ENCODE results near the gene SCGB2A2. TPM values are rescaled to one million over a fixed set of nuclear protein-coding genes. Genes with fewer than 3 reads are reported as not detected.

SCGB2A2 gene
- total RNA-seq, 1 donor from 2014 or later, result not detected

- Histone ChIP-seq H3K4me3 (no peak overlapping the region), H3K9me3 (replicated peaks) (no peaks in the 10 kb centered on the region), H3K4me1 (no peaks in the 10 kb centered on the region), H3K36me3 (no peaks in the 10 kb centered on the region), H3K27ac (replicated peaks) (no peak overlapping the region), H3K27me3 (ENCODE audit: low read depth) (peaks cover 51% of the 10 kb centered on the region)
- no peak for DNase-seq
- intact Hi-C loops (cut with micrococcal nuclease), result no loop called here
- TF ChIP-seq CTCF (IDR thresholded peaks at IDR 0.05; ENCODE audit: borderline replicate concordance), result no peak
Measured at GRCh38 chr11:62315431-62315830, 45.5 kb downstream of the SCGB2A2 start.

GRCh38 chr11:62322524-62322923 is 52.6 kb downstream of the SCGB2A2 start:
- Histone ChIP-seq H3K27ac (replicated peaks) (no peak overlapping the region), H3K27me3 (ENCODE audit: low read depth) (peaks cover 52% of the 10 kb centered on the region), H3K4me3 (no peak overlapping the region), H3K9me3 (replicated peaks) (no peaks in the 10 kb centered on the region), H3K36me3 (no peaks in the 10 kb centered on the region), H3K4me1 (no peaks in the 10 kb centered on the region)
- intact Hi-C loops (cut with micrococcal nuclease), result no loop called here
- no peak for DNase-seq
- TF ChIP-seq CTCF (IDR thresholded peaks at IDR 0.05; ENCODE audit: borderline replicate concordance), result no peak

Other genes starting within 250 kb of the SCGB2A2 start
- gene INCENP, start 146.1 kb upstream of the SCGB2A2 start, total RNA-seq, result 9.8 TPM
- gene SCGB1D1, start 79.9 kb upstream of the SCGB2A2 start, total RNA-seq, result not detected
- gene SCGB2A1, start 61.5 kb upstream of the SCGB2A2 start, total RNA-seq, result not detected
- gene SCGB1D2, start 27.9 kb upstream of the SCGB2A2 start, total RNA-seq, result 1.6 TPM
- not detected for gene SCGB1D4, start 28.9 kb downstream of the SCGB2A2 start, total RNA-seq
- gene ASRGL1, start 67.3 kb downstream of the SCGB2A2 start, total RNA-seq, result 4.6 TPM
- not detected for gene SCGB1A1, start 148.9 kb downstream of the SCGB2A2 start, total RNA-seq

All from left ventricle myocardium inferior (tissue), 1 donor.